ENCODE measurements around the gene ADNP. TPM values are rescaled to one million over a fixed set of nuclear protein-coding genes. Genes with fewer than 3 reads are reported as not detected.
A peak's percentile ranks its signal among the peaks of the same experiment; 100 is the strongest.

ADNP gene
- total and polyA plus RNA-seq, 7 donors, result 12.0 to 52.6 (median 41.5) TPM

GRCh38 chr20:50876816-50877215, 54.4 kb downstream of the ADNP start:
- intact Hi-C loops (cut with DNase I), result no loop called here
- TF ChIP-seq CTCF (IDR thresholded peaks at IDR 0.05) (no peak), POLR2AphosphoS5 (IDR thresholded peaks at IDR 0.05) (no peak), EP300 (IDR thresholded peaks at IDR 0.05) (no peak), POLR2A (IDR thresholded peaks at IDR 0.05) (no peak)
- H3K9me3 ChIP-seq, result no peaks in the 10 kb centered on the region
- H3K27me3 ChIP-seq, result no peaks in the 10 kb centered on the region
- H3K27ac ChIP-seq, result no peak overlapping the region
- no peak overlapping the region for H3K4me3 ChIP-seq
- WGBS, 2 donors, result 92 to 94% methylated on average over 7 of the region's 7 CpGs
- no peaks in the 10 kb centered on the region for H3K4me1 ChIP-seq
- DNase-seq, result peak; percentile 40
- peaks cover 0 to 8% (median 0%) of the 10 kb centered on the region in 4 donors for H3K36me3 ChIP-seq

GRCh38 chr20:50876063-50876685, 55.1 kb downstream of the ADNP start:
- H3K9me3 ChIP-seq, result no peaks in the 10 kb centered on the region
- peak; percentile 43 for DNase-seq

GRCh38 chr20:50874758-50875665, 56.2 kb downstream of the ADNP start:
- Histone ChIP-seq H3K27ac (no peak overlapping the region), H3K36me3 (peaks cover 0 to 8% (median 0%) of the 10 kb centered on the region in 4 donors), H3K9me3 (no peaks in the 10 kb centered on the region), H3K4me3 (no peak overlapping the region), H3K4me1 (no peaks in the 10 kb centered on the region), H3K27me3 (no peaks in the 10 kb centered on the region)
- intact Hi-C loops (cut with DNase I), result no loop called here
- DNase-seq, result no peak
- no peak for TF ChIP-seq EP300 (IDR thresholded peaks at IDR 0.05)
- TF ChIP-seq POLR2A (IDR thresholded peaks at IDR 0.05), result no peak
- TF ChIP-seq CTCF (IDR thresholded peaks at IDR 0.05), result no peak
- TF ChIP-seq POLR2AphosphoS5 (IDR thresholded peaks at IDR 0.05), result no peak
- WGBS, 2 donors, result 78 to 89% methylated on average over 28 of the region's 28 CpGs

More at GRCh38 chr20:50876063-50876685, 55.1 kb downstream of the ADNP start:
- no peak overlapping the region for H3K27ac ChIP-seq
- no peaks in the 10 kb centered on the region for H3K4me1 ChIP-seq
- no peaks in the 10 kb centered on the region for H3K27me3 ChIP-seq
- WGBS, 2 donors, result 95 to 96% methylated on average over 19 of the region's 19 CpGs
- no peak for TF ChIP-seq EP300 (IDR thresholded peaks at IDR 0.05)
- no peak for TF ChIP-seq CTCF (IDR thresholded peaks at IDR 0.05)
- TF ChIP-seq POLR2A (IDR thresholded peaks at IDR 0.05), result no peak
- TF ChIP-seq POLR2AphosphoS5 (IDR thresholded peaks at IDR 0.05), result no peak
- intact Hi-C loops (cut with DNase I), result no loop called here
- H3K36me3 ChIP-seq, result peaks cover 0 to 8% (median 0%) of the 10 kb centered on the region in 4 donors
- no peak overlapping the region for H3K4me3 ChIP-seq

- no peaks in the 10 kb centered on the region for H3K27me3 ChIP-seq
- H3K9me3 ChIP-seq, result no peaks in the 10 kb centered on the region
- H3K4me3 ChIP-seq, result no peak overlapping the region
- intact Hi-C loops (cut with DNase I), result no loop called here
- WGBS, 2 donors, result 95 to 96% methylated on average over 10 of the region's 10 CpGs
- H3K4me1 ChIP-seq, result no peaks in the 10 kb centered on the region
- no peak overlapping the region for H3K27ac ChIP-seq
- TF ChIP-seq POLR2AphosphoS5 (IDR thresholded peaks at IDR 0.05) (no peak), EP300 (IDR thresholded peaks at IDR 0.05) (no peak), POLR2A (IDR thresholded peaks at IDR 0.05) (no peak), CTCF (IDR thresholded peaks at IDR 0.05) (no peak)
- DNase-seq, result no peak
- H3K36me3 ChIP-seq, result peaks cover 0 to 8% (median 0%) of the 10 kb centered on the region in 4 donors
Measured at GRCh38 chr20:50874111-50874757, 57.0 kb downstream of the ADNP start.

Measured in sigmoid colon (tissue), 7 donors.